ENCODE measurements around the gene SLC6A18. TPM values are rescaled to one million over a fixed set of nuclear protein-coding genes. Genes with fewer than 3 reads are reported as not detected.

Gene SLC6A18
- total RNA-seq, 4 donors from 2014 or later, result not detected

DNA sequence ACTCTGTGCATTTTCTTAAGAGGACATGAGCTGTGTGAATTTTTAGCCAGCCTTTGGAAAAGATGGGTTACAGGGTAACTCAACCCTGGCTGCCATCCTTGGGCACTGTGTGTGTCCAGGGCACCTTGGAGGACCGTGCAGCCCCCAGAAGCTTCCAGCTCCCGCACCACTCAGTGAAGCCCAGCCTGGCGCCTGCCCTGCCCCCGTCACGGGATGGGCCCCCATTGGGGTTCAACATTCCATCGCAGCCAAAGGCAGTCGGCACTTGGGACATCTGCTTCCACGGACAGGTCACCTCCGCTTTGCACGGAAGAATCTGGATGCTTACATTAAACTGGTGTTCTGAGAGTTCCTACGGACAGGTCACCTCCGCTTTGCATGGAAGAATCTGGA lies 1.9 kb upstream of the SLC6A18 start:
- no peak for DNase-seq
- H3K27me3 ChIP-seq, result no peaks in the 10 kb centered on the region
- 79 to 89% methylated on average over 5 to 9 of the region's 12 CpGs for WGBS, 2 donors
- no peak overlapping the region for H3K27ac ChIP-seq
- TF ChIP-seq, protein P1, sequence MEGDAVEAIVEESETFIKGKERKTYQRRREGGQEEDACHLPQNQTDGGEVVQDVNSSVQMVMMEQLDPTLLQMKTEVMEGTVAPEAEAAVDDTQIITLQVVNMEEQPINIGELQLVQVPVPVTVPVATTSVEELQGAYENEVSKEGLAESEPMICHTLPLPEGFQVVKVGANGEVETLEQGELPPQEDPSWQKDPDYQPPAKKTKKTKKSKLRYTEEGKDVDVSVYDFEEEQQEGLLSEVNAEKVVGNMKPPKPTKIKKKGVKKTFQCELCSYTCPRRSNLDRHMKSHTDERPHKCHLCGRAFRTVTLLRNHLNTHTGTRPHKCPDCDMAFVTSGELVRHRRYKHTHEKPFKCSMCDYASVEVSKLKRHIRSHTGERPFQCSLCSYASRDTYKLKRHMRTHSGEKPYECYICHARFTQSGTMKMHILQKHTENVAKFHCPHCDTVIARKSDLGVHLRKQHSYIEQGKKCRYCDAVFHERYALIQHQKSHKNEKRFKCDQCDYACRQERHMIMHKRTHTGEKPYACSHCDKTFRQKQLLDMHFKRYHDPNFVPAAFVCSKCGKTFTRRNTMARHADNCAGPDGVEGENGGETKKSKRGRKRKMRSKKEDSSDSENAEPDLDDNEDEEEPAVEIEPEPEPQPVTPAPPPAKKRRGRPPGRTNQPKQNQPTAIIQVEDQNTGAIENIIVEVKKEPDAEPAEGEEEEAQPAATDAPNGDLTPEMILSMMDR (IDR thresholded peaks at IDR 0.05), result no peak
- TF ChIP-seq POLR2A (IDR thresholded peaks at IDR 0.05), result no peak
- H3K36me3 ChIP-seq, result no peaks in the 10 kb centered on the region
- intact Hi-C loops (cut with DNase I), result no loop called here
- no peaks in the 10 kb centered on the region for H3K4me1 ChIP-seq
- no peaks in the 10 kb centered on the region for H3K9me3 ChIP-seq
- no peak overlapping the region for H3K4me3 ChIP-seq (replicated peaks in 1 of 3)

DNA sequence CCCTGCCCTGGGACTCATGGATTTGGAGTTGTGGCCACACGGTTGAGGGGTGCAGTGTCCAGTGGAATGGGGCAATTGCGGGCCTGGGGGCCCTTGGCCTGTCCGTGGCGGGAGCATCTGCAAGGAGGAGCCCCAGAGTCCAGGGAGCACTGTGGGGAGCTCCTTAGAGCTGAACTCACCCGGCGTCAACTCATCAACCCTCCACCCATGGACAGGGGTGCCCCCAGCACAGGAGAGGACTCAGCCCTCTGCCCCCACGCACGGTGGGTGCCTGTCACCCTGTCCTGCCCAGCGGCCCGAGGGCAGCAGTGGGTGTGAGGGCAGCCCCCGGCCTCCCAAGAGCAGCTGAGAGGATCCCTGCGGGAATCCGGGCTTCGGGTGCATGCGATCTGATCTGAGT lies 550 bp upstream of the SLC6A18 start:
- DNase-seq, result no peak
- H3K27ac ChIP-seq, result no peak overlapping the region
- H3K4me1 ChIP-seq, result no peaks in the 10 kb centered on the region
- intact Hi-C loops (cut with DNase I), result no loop called here
- no peaks in the 10 kb centered on the region for H3K9me3 ChIP-seq
- no peaks in the 10 kb centered on the region for H3K27me3 ChIP-seq
- TF ChIP-seq, protein P1 (IDR thresholded peaks at IDR 0.05), result no peak
- TF ChIP-seq POLR2A (IDR thresholded peaks at IDR 0.05), result no peak
- no peak overlapping the region for H3K4me3 ChIP-seq (replicated peaks in 1 of 3)
- no peaks in the 10 kb centered on the region for H3K36me3 ChIP-seq
- 89 to 90% methylated on average over 8 to 9 of the region's 15 CpGs for WGBS, 2 donors

DNA sequence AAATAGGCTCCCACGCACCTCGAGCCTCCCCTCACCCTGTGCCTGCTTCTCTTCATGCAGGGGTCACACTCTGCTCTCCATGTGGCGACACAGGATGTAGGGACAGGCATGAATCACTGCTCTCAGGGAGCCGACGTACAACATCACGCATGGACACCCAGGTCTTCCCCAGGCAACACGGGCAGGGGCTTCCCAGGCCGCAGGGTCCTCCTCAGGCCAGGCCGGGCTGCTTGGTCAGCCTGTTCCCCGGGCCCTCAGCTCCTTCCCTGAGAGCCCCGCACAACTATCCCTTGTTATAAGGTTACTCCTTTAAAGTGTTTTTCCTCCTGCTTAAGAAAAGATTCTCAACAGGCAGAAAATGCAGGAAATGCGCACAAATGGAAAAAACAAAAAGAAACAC lies 1.1 kb downstream of the SLC6A18 start:
- Histone ChIP-seq H3K27me3 (no peaks in the 10 kb centered on the region), H3K27ac (no peak overlapping the region), H3K4me1 (no peaks in the 10 kb centered on the region), H3K9me3 (no peaks in the 10 kb centered on the region), H3K36me3 (no peaks in the 10 kb centered on the region), H3K4me3 (replicated peaks in 1 of 3) (no peak overlapping the region)
- intact Hi-C loops (cut with DNase I), result no loop called here
- 80 to 81% methylated on average over 9 to 12 of the region's 12 CpGs for WGBS, 2 donors
- TF ChIP-seq, protein P1 (IDR thresholded peaks at IDR 0.05), result no peak
- TF ChIP-seq POLR2A (IDR thresholded peaks at IDR 0.05), result no peak
- DNase-seq, result no peak

DNA sequence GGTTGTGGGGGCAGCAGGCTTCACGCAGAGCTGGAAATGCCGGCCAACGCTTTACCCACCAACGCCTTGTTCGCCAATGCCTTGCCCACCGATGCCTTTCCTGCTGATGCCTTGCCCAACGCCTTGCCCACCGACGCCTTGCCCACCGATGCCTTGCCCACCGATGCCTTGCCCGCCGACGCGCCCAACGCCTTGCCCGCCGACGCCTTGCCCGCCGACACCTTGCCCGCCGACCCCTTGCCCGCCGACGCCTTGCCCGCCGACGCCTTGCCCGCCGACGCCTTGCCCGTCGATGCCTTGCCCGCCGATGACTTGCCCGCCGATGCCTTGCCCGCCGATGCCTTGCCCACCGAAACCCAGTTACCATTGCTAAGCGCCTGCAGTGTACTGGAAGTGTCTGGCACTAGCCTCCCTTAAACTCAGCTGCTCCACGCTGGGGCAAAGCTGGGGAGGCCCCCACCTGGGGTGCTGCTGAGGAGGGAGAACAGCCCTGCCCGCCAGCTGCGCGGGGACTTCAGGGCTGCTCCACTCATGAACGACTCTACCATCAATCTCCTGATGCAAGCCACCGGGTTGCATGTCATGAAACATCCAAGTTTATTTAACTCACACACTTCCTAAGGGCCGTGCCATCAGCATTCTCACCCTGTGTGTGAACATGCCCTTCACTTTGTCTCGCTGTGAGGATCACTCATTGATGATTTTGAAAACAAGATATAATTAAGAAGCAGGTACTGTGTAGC lies 1.8 kb downstream of the SLC6A18 start:
- no peaks in the 10 kb centered on the region for H3K36me3 ChIP-seq
- no peaks in the 10 kb centered on the region for H3K4me1 ChIP-seq
- no peak overlapping the region for H3K27ac ChIP-seq
- no peaks in the 10 kb centered on the region for H3K9me3 ChIP-seq
- 87 to 89% methylated on average over 50 of the region's 50 CpGs for WGBS, 2 donors
- intact Hi-C loops (cut with DNase I), result no loop called here
- TF ChIP-seq, protein P1 (IDR thresholded peaks at IDR 0.05), result no peak
- TF ChIP-seq POLR2A (IDR thresholded peaks at IDR 0.05), result no peak
- H3K27me3 ChIP-seq, result no peaks in the 10 kb centered on the region
- no peak for DNase-seq
- no peak overlapping the region for H3K4me3 ChIP-seq (replicated peaks in 1 of 3)

DNA sequence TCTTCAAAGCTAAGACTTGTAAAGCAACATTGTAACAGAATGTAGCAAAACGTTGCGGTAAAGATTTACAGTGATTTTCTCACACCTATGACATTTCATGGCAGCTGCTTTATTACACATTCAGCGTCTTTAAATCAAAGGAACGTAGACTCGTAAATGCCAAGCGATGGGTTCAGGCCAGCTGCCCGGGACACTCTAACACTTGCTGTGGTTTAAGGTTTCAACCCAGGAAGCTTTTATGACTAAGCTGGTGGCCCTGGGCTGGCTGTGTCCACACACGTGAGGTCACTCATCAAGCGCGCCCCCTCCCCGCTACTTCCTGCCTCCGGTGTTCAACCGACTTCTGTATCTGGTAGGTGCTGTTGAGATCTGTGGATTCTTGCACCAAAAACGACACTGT lies 2.5 kb downstream of the SLC6A18 start:
- no peak for TF ChIP-seq POLR2A (IDR thresholded peaks at IDR 0.05)
- TF ChIP-seq, protein P1 (IDR thresholded peaks at IDR 0.05), result no peak
- no peaks in the 10 kb centered on the region for H3K36me3 ChIP-seq
- intact Hi-C loops (cut with DNase I), result no loop called here
- no peak overlapping the region for H3K27ac ChIP-seq
- whole genome bisulfite sequencing, 2 donors, result 46 to 64% methylated on average over 14 of the region's 14 CpGs
- no peak overlapping the region for H3K4me3 ChIP-seq (replicated peaks in 1 of 3)
- H3K27me3 ChIP-seq, result no peaks in the 10 kb centered on the region
- DNase-seq, result no peak
- H3K9me3 ChIP-seq, result no peaks in the 10 kb centered on the region
- H3K4me1 ChIP-seq, result no peaks in the 10 kb centered on the region

Measured in thyroid gland (tissue), 4 donors.